Uterus (tissue), 4 donors: ENCODE measurements around the gene NHEJ1. TPM values are rescaled to one million over a fixed set of nuclear protein-coding genes. Genes with fewer than 3 reads are reported as not detected.

Source experiments
- DNase-seq, 2 donors: peaks; one replicate each; pipeline ENCODE4 v3.0.0-alpha.2; 2019 to 2020
- H3K27ac ChIP-seq, 2 donors: fragments of 200-600 bp; sonication (generic); 1 replicate in 1 of 2; 2 replicates in 1 of 2; pipeline ENCODE4 v1.5.1; 2016 to 2018
- H3K27me3 ChIP-seq, 2 donors: fragments of 200-600 bp; sonication (generic); one replicate each; pipeline ENCODE4 v1.5.1; 2018 to 2019; ENCODE audit warnings: control low read depth in 1 of 2
- H3K36me3 ChIP-seq, 2 donors: fragments of 200-600 bp; sonication (generic); one replicate each; pipeline ENCODE4 v1.5.1; 2019; ENCODE audit warnings: control low read depth in 1 of 2
- H3K4me1 ChIP-seq, 2 donors: fragments of 200-600 bp; sonication (generic); one replicate each; pipeline ENCODE4 v1.5.1; 2018 to 2019; ENCODE audit warnings: control low read depth in 1 of 2
- H3K4me3 ChIP-seq, 2 donors: fragments of 200-600 bp; sonication (generic); 1 replicate in 1 of 2; 2 replicates in 1 of 2; pipeline ENCODE4 v1.5.1; 2018 to 2019; ENCODE audit warnings: mild to moderate bottlenecking in 1 of 2
- H3K9me3 ChIP-seq, 2 donors: fragments of 200-600 bp; sonication (generic); one replicate each; pipeline ENCODE4 v1.5.1; 2019; ENCODE audit warnings: control low read depth in 1 of 2
- POLR2A ChIP-seq, 2 donors: fragments of 450-650 bp; IDR thresholded peaks; one replicate each; pipeline ENCODE4 v1.6.1; 2016; ENCODE audit warnings: antibody characterized with exemption in 2 of 2, mild to moderate bottlenecking in 1 of 2, moderate library complexity in 1 of 2
- intact Hi-C: fragments of 100-400 bp; cut with DNase I; formaldehyde crosslinking; loops from one replicate; pipeline ENCODE4 v1.15.1; 2023; ENCODE audit warnings: low total_unique reads
- total RNA-seq, 4 donors: library from RNA; depleted of rRNA in 3 of 4; stranded (reverse); fragments of >200 nt in 3 of 4; gene quantifications; one replicate each; pipeline versions ENCODE4 v1.1.0 to v1.2.4, GENCODE V29; 2014 to 2023
- TF ChIP-seq, protein P1 (sequence below), 4 experiments: fragments of 200-600 bp in 2 of 4; fragments of 450-650 bp in 2 of 4; sonication (generic) in 2 of 4; IDR thresholded peaks; one replicate each; pipeline ENCODE4 v1.5.1; 2016 to 2019; ENCODE audit warnings: antibody characterized with exemption in 4 of 4, mild to moderate bottlenecking in 2 of 4, moderate library complexity in 1 of 4
- donor health status: DM: yes; HTN: yes; CAD: no.

NHEJ1 gene
- total RNA-seq, 4 donors from 2014 or later = 15.0 to 162 (median 18.1) TPM

- no peaks in the 10 kb centered on the region for H3K9me3 ChIP-seq
- no peak overlapping the region for H3K27ac ChIP-seq
- H3K4me1 ChIP-seq = no peaks in the 10 kb centered on the region
- TF ChIP-seq, protein P1, sequence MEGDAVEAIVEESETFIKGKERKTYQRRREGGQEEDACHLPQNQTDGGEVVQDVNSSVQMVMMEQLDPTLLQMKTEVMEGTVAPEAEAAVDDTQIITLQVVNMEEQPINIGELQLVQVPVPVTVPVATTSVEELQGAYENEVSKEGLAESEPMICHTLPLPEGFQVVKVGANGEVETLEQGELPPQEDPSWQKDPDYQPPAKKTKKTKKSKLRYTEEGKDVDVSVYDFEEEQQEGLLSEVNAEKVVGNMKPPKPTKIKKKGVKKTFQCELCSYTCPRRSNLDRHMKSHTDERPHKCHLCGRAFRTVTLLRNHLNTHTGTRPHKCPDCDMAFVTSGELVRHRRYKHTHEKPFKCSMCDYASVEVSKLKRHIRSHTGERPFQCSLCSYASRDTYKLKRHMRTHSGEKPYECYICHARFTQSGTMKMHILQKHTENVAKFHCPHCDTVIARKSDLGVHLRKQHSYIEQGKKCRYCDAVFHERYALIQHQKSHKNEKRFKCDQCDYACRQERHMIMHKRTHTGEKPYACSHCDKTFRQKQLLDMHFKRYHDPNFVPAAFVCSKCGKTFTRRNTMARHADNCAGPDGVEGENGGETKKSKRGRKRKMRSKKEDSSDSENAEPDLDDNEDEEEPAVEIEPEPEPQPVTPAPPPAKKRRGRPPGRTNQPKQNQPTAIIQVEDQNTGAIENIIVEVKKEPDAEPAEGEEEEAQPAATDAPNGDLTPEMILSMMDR (IDR thresholded peaks at IDR 0.05) = no peak
- no peak for TF ChIP-seq POLR2A (IDR thresholded peaks at IDR 0.05)
- no peak overlapping the region for H3K4me3 ChIP-seq
- H3K27me3 ChIP-seq = no peaks in the 10 kb centered on the region
- intact Hi-C loops = no loop called here
- no peak for DNase-seq
- H3K36me3 ChIP-seq = no peaks in the 10 kb centered on the region
Measured at GRCh38 chr2:219199470-219200211, 39.0 kb upstream of the NHEJ1 start.

- no peak for DNase-seq
- no peaks in the 10 kb centered on the region for H3K4me1 ChIP-seq
- no peaks in the 10 kb centered on the region for H3K36me3 ChIP-seq
- intact Hi-C loops = no loop called here
- TF ChIP-seq POLR2A (IDR thresholded peaks at IDR 0.05) = no peak
- TF ChIP-seq, protein P1 (IDR thresholded peaks at IDR 0.05) = no peak
- no peaks in the 10 kb centered on the region for H3K9me3 ChIP-seq
- no peak overlapping the region for H3K4me3 ChIP-seq
- no peak overlapping the region for H3K27ac ChIP-seq
- no peaks in the 10 kb centered on the region for H3K27me3 ChIP-seq
Measured at GRCh38 chr2:219198974-219199373, 38.4 kb upstream of the NHEJ1 start.

- no peak for DNase-seq
- Histone ChIP-seq H3K4me3 (no peak overlapping the region), H3K27me3 (no peaks in the 10 kb centered on the region), H3K4me1 (no peaks in the 10 kb centered on the region), H3K36me3 (no peaks in the 10 kb centered on the region), H3K9me3 (no peaks in the 10 kb centered on the region), H3K27ac (no peak overlapping the region)
- TF ChIP-seq, protein P1 (IDR thresholded peaks at IDR 0.05) = no peak
- TF ChIP-seq POLR2A (IDR thresholded peaks at IDR 0.05) = no peak
- intact Hi-C loops = no loop called here
Measured at GRCh38 chr2:219197388-219197787, 36.8 kb upstream of the NHEJ1 start.

- intact Hi-C loops = no loop called here
Measured at GRCh38 chr2:219186754-219187456, 26.3 kb upstream of the NHEJ1 start.

More at GRCh38 chr2:219186754-219187456, 26.3 kb upstream of the NHEJ1 start:
- Histone ChIP-seq H3K27ac (no peak overlapping the region), H3K4me1 (no peaks in the 10 kb centered on the region), H3K36me3 (no peaks in the 10 kb centered on the region), H3K9me3 (no peaks in the 10 kb centered on the region), H3K4me3 (no peak overlapping the region), H3K27me3 (no peaks in the 10 kb centered on the region)
- DNase-seq = no peak
- no peak for TF ChIP-seq POLR2A (IDR thresholded peaks at IDR 0.05)
- TF ChIP-seq, protein P1 (IDR thresholded peaks at IDR 0.05) = no peak
